Small intestine (tissue), 7 donors: ENCODE results near the gene AADACL4. TPM values are rescaled to one million over a fixed set of nuclear protein-coding genes. Genes with fewer than 3 reads are reported as not detected.
"Not testable (repeated sequence)": the region's sequence is repeated elsewhere in the genome, so short reads cannot be mapped to it uniquely, and the experiment has no call there.

Experiments
- DNase-seq, 2 donors: peaks; one replicate each; pipeline versions ENCODE4 v3.0.0 to v3.0.0-alpha.2; 2013
- FAIRE-seq: peaks from 2 replicates; lab custom pipeline; 2012; peaks lifted over from hg19 to GRCh38; lab: Jason Lieb, UNC
- H3K27ac ChIP-seq, 3 donors: one replicate each; pipeline ENCODE4 v1.5.1; 2013; ENCODE audit warnings: low read length in 2 of 3, mild to moderate bottlenecking in 2 of 3, control low read depth in 1 of 3, inconsistent platforms in 1 of 3, low read depth in 1 of 3, moderate library complexity in 1 of 3
- H3K27me3 ChIP-seq, 3 donors: one replicate each; pipeline ENCODE4 v1.6.1; 2013; ENCODE audit warnings: low read length in 3 of 3, inconsistent platforms in 1 of 3; ENCODE audit not compliant: control insufficient read depth in 3 of 3, insufficient read depth in 3 of 3
- H3K36me3 ChIP-seq, 3 donors: one replicate each; pipeline ENCODE4 v1.6.1; 2013; ENCODE audit warnings: low read length in 3 of 3, inconsistent platforms in 1 of 3, low read depth in 1 of 3, mild to moderate bottlenecking in 1 of 3, moderate library complexity in 1 of 3; ENCODE audit not compliant: control insufficient read depth in 3 of 3, insufficient read depth in 2 of 3
- H3K4me1 ChIP-seq, 3 donors: one replicate each; pipeline ENCODE4 v1.6.1; 2013; ENCODE audit warnings: low read length in 2 of 3, inconsistent platforms in 1 of 3, low read depth in 1 of 3, mild to moderate bottlenecking in 1 of 3, moderate library complexity in 1 of 3; ENCODE audit not compliant: control insufficient read depth in 3 of 3, insufficient read depth in 2 of 3
- H3K4me3 ChIP-seq, 3 donors: one replicate each; pipeline ENCODE4 v1.5.1; 2013; ENCODE audit warnings: low read length in 3 of 3, control low read depth in 1 of 3, inconsistent platforms in 1 of 3, low read depth in 1 of 3, mild to moderate bottlenecking in 1 of 3, moderate library complexity in 1 of 3
- H3K9me3 ChIP-seq, 2 donors: one replicate each; pipeline ENCODE4 v1.6.1; 2013; ENCODE audit warnings: low read depth in 1 of 2, low read length in 1 of 2; ENCODE audit not compliant: control insufficient read depth in 2 of 2, insufficient read depth in 1 of 2
- WGBS, 3 donors: extraction: QIAGEN DNeasy Blood & Tissue Kit; methylation state at CpG; one replicate each; pipeline ENCODE4 v1.1.7; 2013; 5-methylcytosine and 5-hydroxymethylcytosine counted together
- polyA plus RNA-seq, 4 donors: library from polyadenylated mRNA; stranded (reverse) in 3 of 4; unstranded in 1 of 4; fragments of 200-250 nt in 3 of 4; fragments of 120-200 nt in 1 of 4; gene quantifications; one replicate each; pipeline versions ENCODE4 v1.2.1 to v1.2.3, GENCODE V29; 2013
- donor health status: healthy with polysubstance abuse.
- donor health status: control.
- donor health status: control.
- donor health status: Bipolar disorder and iron deficiency.
- donor health status: healthy.

AADACL4 gene
- polyA plus RNA-seq, 4 donors = not detected

DNA sequence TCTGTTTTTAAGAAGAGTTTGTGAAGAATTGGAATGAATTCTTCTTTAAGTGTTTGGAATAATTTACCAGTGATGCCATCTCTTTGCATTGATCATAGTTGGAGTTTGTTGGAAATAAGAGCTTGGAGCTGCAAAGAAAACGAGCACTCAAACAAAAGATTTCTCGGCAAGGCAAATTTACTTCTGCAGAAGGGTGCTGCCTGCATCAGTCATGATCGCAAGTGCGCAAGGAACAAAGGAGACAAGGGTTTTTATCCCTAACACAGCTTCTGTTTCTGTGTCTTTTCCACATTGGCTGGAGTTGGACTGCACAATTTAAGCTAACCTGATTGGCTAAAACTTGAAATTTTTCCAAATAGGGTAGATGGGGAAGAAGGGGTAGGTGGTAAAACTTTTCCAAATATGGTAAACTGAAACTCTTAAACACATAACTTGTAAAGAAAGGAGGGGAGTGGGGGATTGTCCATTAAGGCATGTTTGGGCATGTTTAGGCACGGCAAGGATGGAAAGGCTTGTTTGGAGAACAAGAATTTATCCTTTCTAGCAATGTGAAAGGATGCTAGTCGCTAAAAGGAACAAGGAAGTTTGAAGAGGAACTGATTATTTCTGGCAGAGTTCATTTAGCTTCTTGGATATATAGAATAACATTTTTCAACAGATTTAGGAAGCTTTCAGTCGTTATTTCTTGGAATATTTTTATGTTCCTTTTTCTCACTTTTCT is 3.5 kb upstream of the AADACL4 start:
- DNase-seq (no peak), FAIRE-seq (no peak)
- H3K36me3 ChIP-seq = no peaks in the 10 kb centered on the region
- H3K27me3 ChIP-seq = no peaks in the 10 kb centered on the region
- peaks cover 2 to 18% of the 10 kb centered on the region in 2 donors for H3K9me3 ChIP-seq
- H3K4me3 ChIP-seq = no peak overlapping the region
- 86 to 88% (median 87%) methylated on average over 7 of the region's 7 CpGs for WGBS, 3 donors
- no peaks in the 10 kb centered on the region for H3K4me1 ChIP-seq
- no peak overlapping the region for H3K27ac ChIP-seq

- Histone ChIP-seq H3K4me1 (no peaks in the 10 kb centered on the region), H3K27ac (no peak overlapping the region), H3K4me3 (no peak overlapping the region), H3K27me3 (no peaks in the 10 kb centered on the region), H3K36me3 (no peaks in the 10 kb centered on the region), H3K9me3 (peaks cover 2 to 17% of the 10 kb centered on the region in 2 donors)
- no peak for DNase-seq
- no peak for FAIRE-seq
Observed at GRCh38 chr1:12640958-12641272, 3.0 kb upstream of the AADACL4 start.

- H3K27ac ChIP-seq = no peak overlapping the region
- no peak for DNase-seq
- H3K9me3 ChIP-seq = peaks cover 2 to 17% of the 10 kb centered on the region in 2 donors
- H3K4me3 ChIP-seq = no peak overlapping the region
- 79 to 88% (median 82%) methylated on average over 2 of the region's 2 CpGs for WGBS, 3 donors
- H3K4me1 ChIP-seq = no peaks in the 10 kb centered on the region
- H3K36me3 ChIP-seq = no peaks in the 10 kb centered on the region
- no peak for FAIRE-seq
- H3K27me3 ChIP-seq = no peaks in the 10 kb centered on the region
Observed at GRCh38 chr1:12643079-12643478, 806 bp upstream of the AADACL4 start.

DNA sequence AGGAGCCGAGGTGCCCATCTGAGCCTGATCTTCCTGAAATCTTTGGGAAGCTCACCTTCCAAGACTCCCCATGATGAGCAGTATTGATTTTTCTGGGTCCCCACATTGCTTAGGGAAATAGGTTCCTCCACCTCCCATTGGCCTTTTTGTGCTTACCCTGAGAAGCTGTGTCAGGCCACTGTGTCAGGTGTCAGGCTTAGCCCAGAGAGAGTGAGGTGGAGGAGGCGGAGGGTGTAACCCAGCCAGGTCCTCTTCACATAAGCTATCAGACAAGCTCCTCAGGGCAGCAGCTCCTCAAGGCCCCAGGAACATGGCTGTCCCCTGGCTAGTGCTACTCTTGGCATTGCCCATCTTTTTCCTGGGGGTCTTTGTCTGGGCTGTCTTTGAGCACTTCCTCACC is 352 bp downstream of the AADACL4 start:
- Histone ChIP-seq H3K27ac (no peak overlapping the region), H3K36me3 (no peaks in the 10 kb centered on the region), H3K9me3 (peaks cover 2 to 11% of the 10 kb centered on the region in 2 donors), H3K4me3 (no peak overlapping the region), H3K27me3 (no peaks in the 10 kb centered on the region), H3K4me1 (no peaks in the 10 kb centered on the region)
- WGBS, 3 donors = 60 to 83% (median 78%) methylated on average over 2 of the region's 2 CpGs
- FAIRE-seq = no peak
- no peak for DNase-seq

GRCh38 chr1:12644829-12645228 is 944 bp downstream of the AADACL4 start:
- no peak for FAIRE-seq
- Histone ChIP-seq H3K36me3 (no peaks in the 10 kb centered on the region), H3K9me3 (peaks cover 2 to 5% of the 10 kb centered on the region in 2 donors), H3K27me3 (no peaks in the 10 kb centered on the region), H3K4me3 (no peak overlapping the region), H3K27ac (no peak overlapping the region), H3K4me1 (no peaks in the 10 kb centered on the region)
- WGBS, 3 donors = 86 to 89% (median 88%) methylated on average over 2 of the region's 2 CpGs
- no peak for DNase-seq

GRCh38 chr1:12645401-12645800 is 1.5 kb downstream of the AADACL4 start:
- not testable (repeated sequence) for H3K36me3 ChIP-seq, H3K27me3 ChIP-seq, H3K27ac ChIP-seq, DNase-seq, H3K4me1 ChIP-seq, FAIRE-seq, H3K4me3 ChIP-seq, H3K9me3 ChIP-seq
- WGBS, 3 donors = 94 to 97% (median 95%) methylated on average over 9 of the region's 9 CpGs

- FAIRE-seq = no peak
- Histone ChIP-seq H3K27ac (no peak overlapping the region), H3K9me3 (no peaks in the 10 kb centered on the region), H3K4me1 (no peaks in the 10 kb centered on the region), H3K4me3 (no peak overlapping the region), H3K36me3 (no peaks in the 10 kb centered on the region), H3K27me3 (no peaks in the 10 kb centered on the region)
- WGBS, 3 donors = 79 to 82% (median 82%) methylated on average over 7 of the region's 7 CpGs
- DNase-seq = no peak
Observed at GRCh38 chr1:12648741-12649140, 4.9 kb downstream of the AADACL4 start.

DNA sequence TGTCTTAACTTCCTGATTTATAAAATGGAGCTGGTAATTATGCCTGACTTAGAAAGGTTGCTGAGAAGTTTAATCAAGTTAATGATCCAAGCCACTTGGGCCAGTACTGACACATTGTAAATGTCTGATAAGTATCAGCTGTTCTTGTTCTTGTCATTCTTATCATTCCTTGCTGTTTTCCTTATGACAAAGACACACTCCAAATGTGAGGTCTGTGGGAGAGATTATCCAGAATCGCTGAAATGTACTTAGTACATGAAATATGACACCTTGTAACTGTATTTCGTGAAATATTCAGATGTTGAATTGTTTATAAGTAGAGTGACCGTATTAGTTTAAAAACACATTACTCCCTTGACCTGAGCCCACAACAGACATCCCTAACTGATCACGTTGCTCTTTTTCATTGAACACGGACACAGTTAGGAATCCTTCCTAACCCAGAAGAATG is 6.1 kb downstream of the AADACL4 start:
- H3K4me1 ChIP-seq = no peaks in the 10 kb centered on the region
- WGBS, 3 donors = 59 to 74% (median 65%) methylated on average over 5 of the region's 5 CpGs
- no peak overlapping the region for H3K27ac ChIP-seq
- no peaks in the 10 kb centered on the region for H3K36me3 ChIP-seq
- DNase-seq (no peak), FAIRE-seq (no peak)
- H3K27me3 ChIP-seq = no peaks in the 10 kb centered on the region
- H3K4me3 ChIP-seq = no peak overlapping the region
- H3K9me3 ChIP-seq = peaks cover 0 to 9% of the 10 kb centered on the region in 2 donors
